GM21447 (cell line): ENCODE measurements around the gene MIB2.
"Not testable (repeated sequence)": the region's sequence is repeated elsewhere in the genome, so short reads cannot be mapped to it uniquely, and the experiment has no call there.

Experiments
- ATAC-seq: cut with Tn5 transposase; IDR thresholded peaks from one replicate; pipeline ENCODE4 v1.9.1; 2021; ENCODE audit not compliant: unreplicated experiment

The MIB2 gene

GRCh38 chr1:1626207-1627141 is 11.2 kb downstream of the MIB2 start:
- ATAC-seq, result no peak

GRCh38 chr1:1627261-1627828 is 12.0 kb downstream of the MIB2 start:
- ATAC-seq, result no peak

- no peak for ATAC-seq
Measured at GRCh38 chr1:1627829-1628753, 12.8 kb downstream of the MIB2 start.

GRCh38 chr1:1628754-1629429 is 13.6 kb downstream of the MIB2 start:
- no peak for ATAC-seq

- no peak for ATAC-seq
Measured at GRCh38 chr1:1629430-1630190, 14.3 kb downstream of the MIB2 start.

GRCh38 chr1:1630191-1630964 is 15.1 kb downstream of the MIB2 start:
- ATAC-seq, result peak; percentile 62

- no peak for ATAC-seq
Measured at GRCh38 chr1:1630965-1631781, 15.9 kb downstream of the MIB2 start.

GRCh38 chr1:1631782-1632420 is 16.6 kb downstream of the MIB2 start, which contains the start of gene MMP23B:
TSS of gene MMP23B (plus strand) at chr1:1632173. CDS start at chr1:1632219, 46 bp downstream.
- no peak for ATAC-seq

- not testable (repeated sequence) for ATAC-seq
Measured at GRCh38 chr1:1633409-1633808, 18.1 kb downstream of the MIB2 start.

GRCh38 chr1:1634613-1635012 is 19.3 kb downstream of the MIB2 start:
- ATAC-seq, result not testable (repeated sequence)

- not testable (repeated sequence) for ATAC-seq
Measured at GRCh38 chr1:1636621-1637478, 21.6 kb downstream of the MIB2 start.

GRCh38 chr1:1637479-1637875 is 22.2 kb downstream of the MIB2 start:
- not testable (repeated sequence) for ATAC-seq

GRCh38 chr1:1638528-1638927 is 23.2 kb downstream of the MIB2 start:
- not testable (repeated sequence) for ATAC-seq

- ATAC-seq, result not testable (repeated sequence)
Measured at GRCh38 chr1:1639368-1639767, 24.1 kb downstream of the MIB2 start.

GRCh38 chr1:1640081-1640480 is 24.8 kb downstream of the MIB2 start:
- ATAC-seq, result not testable (repeated sequence)

- not testable (repeated sequence) for ATAC-seq
Measured at GRCh38 chr1:1640711-1641461, 25.6 kb downstream of the MIB2 start.
